Natural killer cell (primary cell): Measurements from ENCODE around the gene MSI2. TPM values are rescaled to one million over a fixed set of nuclear protein-coding genes. Genes with fewer than 3 reads are reported as not detected.

ENCODE experiments used
- ATAC-seq, 3 donors: fragments of 150-1000 bp in 2 of 3; fragments of 200-7000 bp in 1 of 3; cut with Tn5 transposase; 1 replicate in 1 of 3; 2 replicates in 2 of 3; pipeline ENCODE4 v1.10.0; 2021; ENCODE audit warnings: mild to moderate bottlenecking in 2 of 3, moderate library complexity in 2 of 3
- DNase-seq, 2 donors: peaks; one replicate each; pipeline versions ENCODE4 v3.0.0 to v3.0.0-alpha.2; 2013 to 2021; ENCODE audit warnings: mixed read lengths in 1 of 2
- H3K27ac ChIP-seq: one replicate; pipeline ENCODE4 v1.5.1; 2013; ENCODE audit warnings: mild to moderate bottlenecking, low read length
- H3K27me3 ChIP-seq: one replicate; pipeline ENCODE4 v1.6.1; 2013; ENCODE audit warnings: low read length; ENCODE audit not compliant: control insufficient read depth, insufficient read depth
- H3K36me3 ChIP-seq: one replicate; pipeline ENCODE4 v1.6.1; 2013; ENCODE audit warnings: low read length; ENCODE audit not compliant: control insufficient read depth, insufficient read depth
- H3K4me1 ChIP-seq: one replicate; pipeline ENCODE4 v1.6.1; 2013; ENCODE audit warnings: low read length; ENCODE audit not compliant: control insufficient read depth, insufficient read depth
- H3K4me3 ChIP-seq: one replicate; pipeline ENCODE4 v1.5.1; 2013; ENCODE audit warnings: low read length
- H3K9me3 ChIP-seq: one replicate; pipeline ENCODE4 v1.6.1; 2013; ENCODE audit warnings: low read length; ENCODE audit not compliant: control insufficient read depth, insufficient read depth
- H3K27ac Mint-ChIP-seq, 2 donors: one replicate each; pipeline ENCODE4 v1.8.0; 2022; ENCODE audit warnings: mild to moderate bottlenecking in 2 of 2, mixed read lengths in 2 of 2, moderate library complexity in 1 of 2
- H3K27me3 Mint-ChIP-seq, 2 donors: one replicate each; pipeline ENCODE4 v1.8.0; 2022; ENCODE audit warnings: low read depth in 2 of 2, mixed read lengths in 2 of 2
- H3K36me3 Mint-ChIP-seq: one replicate; pipeline ENCODE4 v1.8.0; 2022; ENCODE audit warnings: mixed read lengths
- H3K4me1 Mint-ChIP-seq, 2 donors: one replicate each; pipeline ENCODE4 v1.8.0; 2022; ENCODE audit warnings: mixed read lengths in 2 of 2
- H3K4me3 Mint-ChIP-seq: one replicate; pipeline ENCODE4 v1.8.0; 2022; ENCODE audit warnings: mild to moderate bottlenecking, moderate library complexity, mixed read lengths
- H3K9me3 Mint-ChIP-seq, 2 donors: one replicate each; pipeline ENCODE4 v1.8.0; 2022; ENCODE audit warnings: mixed read lengths in 2 of 2
- CTCF ChIP-seq: fragments of 200-600 bp; IDR thresholded peaks from one replicate; pipeline ENCODE4 v1.8.0; 2022; ENCODE audit warnings: antibody characterized with exemption
- WGBS: methylation state at CpG from one replicate; pipeline ENCODE4 v1.1.7; 2013; ENCODE audit warnings: missing lambda C conversion rate; ENCODE audit not compliant: insufficient coverage; 5-methylcytosine and 5-hydroxymethylcytosine counted together
- intact Hi-C: fragments of 100-400 bp; cut with micrococcal nuclease; formaldehyde crosslinking; loops from one replicate; pipeline ENCODE4 v1.14.2; 2022
- total RNA-seq, 4 donors: library from RNA; stranded (reverse); fragments of 120-200 nt in 1 of 4; gene quantifications; one replicate each; pipeline versions ENCODE4 v1.2.3 to v1.2.4, GENCODE V29; 2013 to 2022

MSI2 gene
- total RNA-seq, 3 donors from 2014 or later (not counting 1 experiment from before 2014, with no cell fraction given) = 95.5 to 145 (median 96.8) TPM

GRCh38 chr17:57527221-57528057 is 271.1 kb downstream of the MSI2 start:
- WGBS = 80% methylated on average over 14 of the region's 15 CpGs
- no peaks in the 10 kb centered on the region for H3K36me3 Mint-ChIP-seq
- H3K9me3 Mint-ChIP-seq = no peaks in the 10 kb centered on the region
- Histone ChIP-seq H3K27ac (no peak overlapping the region), H3K27me3 (no peaks in the 10 kb centered on the region), H3K9me3 (no peaks in the 10 kb centered on the region), H3K4me3 (no peak overlapping the region), H3K36me3 (no peaks in the 10 kb centered on the region), H3K4me1 (peaks cover 9% of the 10 kb centered on the region)
- ATAC-seq = no peak
- H3K4me1 Mint-ChIP-seq = peaks cover 16 to 18% of the 10 kb centered on the region in 2 donors
- TF ChIP-seq CTCF = no peak
- no peaks in the 10 kb centered on the region for H3K27me3 Mint-ChIP-seq
- no peak for DNase-seq
- H3K4me3 Mint-ChIP-seq = no peak overlapping the region
- intact Hi-C loops = no loop called here
- no peak overlapping the region for H3K27ac Mint-ChIP-seq

GRCh38 chr17:57528058-57528451 is 271.7 kb downstream of the MSI2 start:
- Mint-ChIP-seq H3K4me1 (peaks cover 16 to 18% of the 10 kb centered on the region in 2 donors), H3K27ac (no peak overlapping the region), H3K27me3 (no peaks in the 10 kb centered on the region), H3K4me3 (no peak overlapping the region), H3K36me3 (no peaks in the 10 kb centered on the region), H3K9me3 (no peaks in the 10 kb centered on the region)
- Histone ChIP-seq H3K4me3 (no peak overlapping the region), H3K27ac (no peak overlapping the region), H3K9me3 (no peaks in the 10 kb centered on the region), H3K4me1 (peaks cover 9% of the 10 kb centered on the region), H3K27me3 (no peaks in the 10 kb centered on the region), H3K36me3 (no peaks in the 10 kb centered on the region)
- 95% methylated on average over 5 of the region's 7 CpGs for WGBS
- DNase-seq (no peak), ATAC-seq (no peak)
- TF ChIP-seq CTCF = no peak
- intact Hi-C loops = no loop called here

GRCh38 chr17:57530026-57530425 is 273.7 kb downstream of the MSI2 start:
- DNase-seq = no peak
- TF ChIP-seq CTCF = no peak
- 87% methylated on average over 3 of the region's 3 CpGs for WGBS
- H3K36me3 Mint-ChIP-seq = no peaks in the 10 kb centered on the region
- H3K4me1 ChIP-seq = peaks cover 9% of the 10 kb centered on the region
- H3K27me3 ChIP-seq = no peaks in the 10 kb centered on the region
- no peak for ATAC-seq
- H3K9me3 ChIP-seq = no peaks in the 10 kb centered on the region
- H3K27me3 Mint-ChIP-seq = no peaks in the 10 kb centered on the region
- H3K27ac Mint-ChIP-seq = no peak overlapping the region
- H3K27ac ChIP-seq = no peak overlapping the region
- no peak overlapping the region for H3K4me3 ChIP-seq
- H3K4me3 Mint-ChIP-seq = no peak overlapping the region
- intact Hi-C loops = no loop called here
- peaks cover 8 to 18% of the 10 kb centered on the region in 2 donors for H3K4me1 Mint-ChIP-seq
- H3K36me3 ChIP-seq = no peaks in the 10 kb centered on the region
- no peaks in the 10 kb centered on the region for H3K9me3 Mint-ChIP-seq
